H1 (cell line): ENCODE measurements around the gene TBC1D2B. TPM values are rescaled to one million over a fixed set of nuclear protein-coding genes. Genes with fewer than 3 reads are reported as not detected.

Experiments used
- ASH2L ChIP-seq: fragments of 200-600, 300-600 bp; sonication (generic); IDR thresholded peaks from one replicate; pipeline ENCODE4 v1.7.1; 2017; ENCODE audit warnings: low read length
- BCL11A ChIP-seq, 2 experiments: IDR thresholded peaks; one replicate each; pipeline ENCODE4 v1.6.1; 2011; ENCODE audit warnings: low read depth in 2 of 2, low read length in 2 of 2, mild to moderate bottlenecking in 2 of 2
- BRCA1 ChIP-seq: IDR thresholded peaks from 2 replicates; pipeline ENCODE4 v1.6.1; 2012; ENCODE audit warnings: low read depth, low read length, improper control_type of control experiment
- CBX8 ChIP-seq: fragments of 300-800, 300-1000 bp; sonication (generic); IDR thresholded peaks from 2 replicates; pipeline ENCODE4 v1.7.1; 2016; ENCODE audit warnings: low read depth, low read length, borderline replicate concordance
- JUN ChIP-seq: IDR thresholded peaks from 2 replicates; pipeline ENCODE4 v1.6.1; 2011; ENCODE audit warnings: low read depth, mild to moderate bottlenecking, improper control_type of control experiment, low read length
- NANOG ChIP-seq: IDR thresholded peaks from 2 replicates; pipeline ENCODE4 v1.6.1; 2011; ENCODE audit warnings: low read length, low read depth, mild to moderate bottlenecking, inconsistent platforms; ENCODE audit not compliant: insufficient read depth, poor library complexity, severe bottlenecking
- SP2 ChIP-seq: IDR thresholded peaks from 2 replicates; pipeline ENCODE4 v1.6.1; 2012; ENCODE audit warnings: mild to moderate bottlenecking, low read length, inconsistent platforms
- TAF7 ChIP-seq: optimal IDR thresholded peaks from 2 replicates; pipeline ENCODE3; 2011; ENCODE audit warnings: low read depth, mild to moderate bottlenecking, inconsistent platforms, low read length, moderate library complexity, borderline replicate concordance
- polyA plus RNA-seq, 7 experiments: library from polyadenylated mRNA; depleted of rRNA in 3 of 7; stranded (reverse) in 5 of 7; unstranded in 2 of 7; fragments of >200 nt in 5 of 7; fragments of 200-250 nt in 2 of 7; gene quantifications; 1 replicate in 5 of 7; 2 replicates in 1 of 7; 4 replicates in 1 of 7; pipeline versions ENCODE4 v1.2.1 to v1.2.3, GENCODE V29; 2011 to 2013; ENCODE audit warnings: missing spikeins in 2 of 7, mixed read lengths in 2 of 7
- total RNA-seq: library from RNA; stranded (reverse); fragmentation: NEBNext Ultra II Directional; extraction: Animal tissue kit (Norgen Biotek cat#: 25700); gene quantifications from 2 replicates; pipeline ENCODE4 v1.2.1, GENCODE V29; 2021
- TF ChIP-seq, protein P1 (sequence below): IDR thresholded peaks from 2 replicates; pipeline ENCODE4 v1.6.1; 2011; ENCODE audit warnings: low read depth, mild to moderate bottlenecking, low read length; ENCODE audit not compliant: insufficient read depth
- TF ChIP-seq, protein P2 (sequence below): IDR thresholded peaks from 2 replicates; pipeline ENCODE4 v1.6.1; 2012; ENCODE audit warnings: inconsistent platforms

TBC1D2B gene
- total and polyA plus RNA-seq, 2 of the 8 experiments (the other 6 are each of a cell fraction or from before 2014, with no cell fraction given), result 11.9 to 19.5 TPM

DNA sequence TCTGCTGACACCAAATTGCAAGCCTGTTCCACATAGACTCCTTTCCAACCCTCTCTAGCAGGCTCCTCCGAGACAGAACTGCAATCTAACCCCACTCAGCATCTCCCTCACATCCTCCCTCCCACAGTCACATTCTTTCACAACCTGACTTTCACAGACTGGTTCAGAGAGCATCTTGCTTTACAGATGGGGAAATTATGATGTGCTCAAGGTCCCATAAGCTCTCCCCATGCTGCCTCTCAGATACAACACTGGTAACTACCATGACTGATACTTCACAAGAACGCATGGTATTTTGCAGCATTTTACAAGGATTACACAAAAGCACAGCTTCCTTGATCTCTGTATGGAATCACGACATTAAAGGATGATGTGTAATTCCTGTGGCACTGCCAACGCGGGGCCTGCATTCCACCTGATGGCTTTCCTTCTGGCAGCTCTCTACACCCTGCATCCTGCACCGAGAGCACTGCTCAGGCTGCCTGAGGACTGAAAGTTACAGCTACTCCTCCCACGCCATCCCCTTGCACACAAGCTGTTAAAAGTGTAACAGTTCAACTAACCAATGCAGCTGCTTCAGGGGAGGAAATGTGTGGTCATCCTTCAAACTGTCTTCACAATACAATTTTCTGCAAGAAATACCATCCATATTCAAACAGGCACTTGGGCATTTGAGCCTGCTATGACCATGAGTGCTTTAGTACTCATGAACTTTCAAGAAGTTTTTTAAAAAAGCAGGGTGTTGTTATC, 27.6 kb downstream of the TBC1D2B start (continued):
- TF ChIP-seq TAF7 (no peak), CBX8 (no peak), BCL11A (IDR thresholded peaks at IDR 0.05; ENCODE audit: low read depth in 2 of 2, low read length in 2 of 2) (no peak), ASH2L (no peak), NANOG (no peak), JUN (no peak), SP2 (no peak), BRCA1 (no peak)
- TF ChIP-seq, protein P1, sequence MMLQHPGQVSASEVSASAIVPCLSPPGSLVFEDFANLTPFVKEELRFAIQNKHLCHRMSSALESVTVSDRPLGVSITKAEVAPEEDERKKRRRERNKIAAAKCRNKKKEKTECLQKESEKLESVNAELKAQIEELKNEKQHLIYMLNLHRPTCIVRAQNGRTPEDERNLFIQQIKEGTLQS, result no peak
- TF ChIP-seq, protein P2, sequence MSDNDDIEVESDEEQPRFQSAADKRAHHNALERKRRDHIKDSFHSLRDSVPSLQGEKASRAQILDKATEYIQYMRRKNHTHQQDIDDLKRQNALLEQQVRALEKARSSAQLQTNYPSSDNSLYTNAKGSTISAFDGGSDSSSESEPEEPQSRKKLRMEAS, result no peak
